ENCODE measurements around the gene ARHGAP32.
A peak's percentile ranks its signal among the peaks of the same experiment; 100 is the strongest.

ARHGAP32 gene

DNA sequence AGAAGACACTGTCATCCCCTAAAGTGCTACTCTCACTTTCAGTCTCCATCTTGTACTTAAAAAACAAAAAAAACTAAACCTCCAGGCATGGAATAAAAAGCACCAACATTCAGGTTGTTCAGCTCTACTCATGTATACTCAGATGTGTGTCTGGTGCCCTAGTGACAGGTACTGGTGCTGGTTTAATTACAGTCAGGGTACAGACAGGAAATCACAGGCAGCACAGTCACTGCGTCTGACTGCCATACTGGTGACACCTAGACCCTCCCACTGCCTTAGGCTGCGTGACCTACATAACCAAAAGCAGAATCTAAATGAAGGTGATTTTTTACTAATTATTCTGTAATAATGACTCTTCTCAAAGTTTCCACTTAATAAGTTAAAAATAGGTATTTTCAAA lies at the start of gene ARHGAP32:
TSS of gene ARHGAP32 (minus strand) at position 176 of the 400 bp plus-strand sequence. CDS start at position 49, 127 bp downstream.
- peak; percentile 9 for DNase-seq

DNA sequence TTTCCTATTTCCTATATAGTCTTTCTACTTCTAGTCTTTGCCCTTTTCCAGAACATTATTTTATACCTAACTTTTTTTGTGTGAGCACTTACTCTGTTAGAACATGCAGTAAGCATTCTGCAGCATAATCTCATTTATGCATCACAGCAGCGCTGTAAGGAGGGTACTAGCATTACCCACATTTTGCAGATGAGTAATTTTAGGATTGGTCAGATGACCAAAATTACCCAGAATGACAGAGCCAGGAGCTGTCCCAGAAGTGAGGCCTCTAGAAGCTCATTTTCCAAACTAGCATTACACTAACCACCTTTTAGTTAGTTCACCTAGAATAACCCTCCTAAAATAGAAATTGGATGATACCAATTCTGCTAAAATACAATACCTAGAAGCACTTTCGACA lies 47.1 kb upstream of the ARHGAP32 start:
- no peak for DNase-seq

GRCh38 chr11:129237880-129238638 lies 45.9 kb upstream of the ARHGAP32 start:
- no peak for DNase-seq

DNA sequence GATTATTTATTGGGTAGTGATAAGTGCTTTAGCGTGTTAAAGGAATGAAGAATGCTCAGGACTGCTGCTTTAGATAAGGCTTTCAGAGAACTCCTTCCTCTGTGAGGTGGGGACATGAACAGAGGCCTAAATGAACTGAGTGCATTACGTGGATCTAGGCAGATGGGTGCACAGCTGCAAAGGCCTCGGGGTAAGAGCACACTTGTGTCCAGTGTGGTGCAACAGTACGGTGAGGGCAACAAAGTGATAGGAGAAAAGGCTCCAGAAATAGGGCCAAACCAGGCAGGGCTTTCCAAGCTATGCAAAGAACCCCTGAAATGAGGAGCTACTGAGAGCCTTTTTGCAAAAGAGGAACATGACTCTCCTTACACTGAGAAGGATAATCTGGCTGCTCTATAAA lies 45.3 kb upstream of the ARHGAP32 start:
- DNase-seq = no peak

- DNase-seq = no peak
Measured at GRCh38 chr11:129236850-129237249, 44.7 kb upstream of the ARHGAP32 start.

- DNase-seq = no peak
Measured at GRCh38 chr11:129234978-129235377, 42.9 kb upstream of the ARHGAP32 start.

- no peak for DNase-seq
Measured at GRCh38 chr11:129230006-129230405, 37.9 kb upstream of the ARHGAP32 start.

GRCh38 chr11:129226207-129226798 lies 34.2 kb upstream of the ARHGAP32 start:
- DNase-seq = no peak

DNA sequence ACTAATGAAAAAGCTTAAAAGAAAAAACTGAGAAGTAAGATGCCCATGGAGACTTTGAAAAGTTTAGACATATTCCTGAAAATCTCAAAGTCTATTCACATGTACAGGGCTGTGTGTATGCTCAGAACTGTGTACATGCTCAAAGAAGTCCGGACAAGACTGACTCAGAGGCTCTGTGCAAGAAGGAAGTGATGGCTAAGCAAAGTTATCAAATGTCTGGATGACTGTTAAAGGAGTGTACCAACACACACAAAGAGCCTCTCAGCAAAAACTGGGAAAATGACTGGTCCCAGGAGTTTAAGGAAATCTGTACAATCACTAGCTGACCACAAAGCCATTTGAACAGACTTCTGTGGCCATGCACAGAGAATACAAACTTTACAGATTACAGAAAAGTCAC lies 33.1 kb upstream of the ARHGAP32 start:
- DNase-seq = no peak

DNA sequence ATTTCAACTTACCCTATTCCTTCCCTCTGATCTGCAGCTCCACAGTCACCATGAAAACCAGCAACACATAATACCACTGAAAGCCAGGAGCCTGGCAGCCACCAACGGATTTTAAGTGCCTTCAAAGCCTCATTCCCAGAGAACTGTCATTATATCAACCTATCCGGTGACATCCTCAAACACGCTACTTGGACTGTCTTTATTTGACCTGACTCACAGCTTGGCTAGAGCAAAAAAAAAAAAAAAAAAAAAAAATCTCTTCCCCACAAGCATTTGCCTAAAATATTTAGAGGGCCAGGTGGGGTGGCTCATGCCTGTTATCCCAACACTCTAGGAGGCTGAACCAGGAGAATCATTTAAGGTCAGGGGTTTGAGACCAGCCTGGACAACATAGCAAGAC lies 32.4 kb upstream of the ARHGAP32 start:
- DNase-seq = no peak

DNA sequence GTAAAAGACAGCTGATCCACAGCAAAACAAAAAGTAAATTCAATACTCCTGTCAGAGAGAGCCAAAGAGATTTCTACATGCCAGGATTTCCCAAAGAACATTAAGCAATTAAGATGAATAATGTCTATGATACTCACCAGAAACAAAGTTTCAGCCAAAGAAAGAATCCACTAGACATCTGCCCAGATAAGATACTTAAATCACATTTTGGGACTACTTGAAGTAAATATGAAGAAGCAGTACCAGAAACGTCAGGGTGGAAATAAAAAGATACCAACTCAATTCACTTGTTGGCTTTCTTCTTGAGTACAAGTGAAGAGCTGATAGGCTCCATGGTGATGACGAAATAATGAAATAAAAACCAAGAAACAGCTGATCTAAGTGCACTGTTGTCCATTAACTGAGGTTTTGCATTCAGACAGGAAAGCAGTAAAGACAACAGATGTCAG lies 31.6 kb upstream of the ARHGAP32 start:
- no peak for DNase-seq

DNA sequence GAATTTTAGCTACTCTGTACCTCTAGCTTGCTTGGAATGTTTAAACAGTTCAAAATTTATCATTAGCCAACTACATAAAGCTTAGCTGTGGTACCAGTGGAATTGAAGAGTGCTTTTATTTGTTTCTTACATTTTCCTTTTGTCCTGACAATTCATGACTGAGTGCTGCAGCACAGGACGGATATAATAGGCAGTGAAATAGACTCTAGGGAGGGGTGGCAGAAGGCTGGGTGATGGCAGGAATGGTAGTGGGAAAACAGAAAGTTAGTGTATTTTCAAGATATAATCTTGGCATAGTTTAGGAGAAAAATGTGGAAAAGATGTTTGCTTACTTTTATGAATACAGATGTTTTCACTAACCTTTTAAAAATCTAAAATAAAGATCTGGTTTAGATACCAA lies 31.1 kb upstream of the ARHGAP32 start:
- no peak for DNase-seq

- DNase-seq = no peak
Measured at GRCh38 chr11:129222158-129222557, 30.0 kb upstream of the ARHGAP32 start.

- DNase-seq = no peak
Measured at GRCh38 chr11:129215506-129216245, 23.6 kb upstream of the ARHGAP32 start.

DNA sequence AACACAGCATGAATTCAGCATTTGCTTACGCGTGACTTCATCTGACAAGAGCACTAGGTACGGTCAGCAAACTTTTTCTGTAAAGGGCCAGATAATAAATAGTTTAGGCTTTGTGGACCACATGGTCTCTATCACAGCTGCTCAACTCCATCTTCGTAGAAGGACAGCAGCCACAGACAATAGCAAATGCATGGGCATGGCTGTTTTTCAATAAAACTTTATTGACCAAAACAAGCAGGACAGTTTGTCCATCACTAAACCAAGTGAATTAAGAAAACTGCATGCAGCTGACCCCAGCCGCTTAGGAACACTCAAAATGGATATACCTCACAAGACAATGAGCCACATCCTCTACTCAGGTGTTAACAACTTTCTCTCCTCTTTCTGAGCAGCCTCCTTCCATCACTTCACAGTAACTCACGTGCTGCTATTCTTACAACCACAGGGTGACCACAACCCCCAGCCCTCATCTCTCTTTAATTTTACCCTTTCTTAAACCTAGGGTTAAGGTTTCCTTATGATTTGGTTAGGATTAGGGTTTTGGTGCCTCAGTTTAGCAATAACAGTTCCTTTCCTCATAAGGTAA lies 22.7 kb upstream of the ARHGAP32 start:
- no peak for DNase-seq

- no peak for DNase-seq
Measured at GRCh38 chr11:129213261-129213660, 21.1 kb upstream of the ARHGAP32 start.

DNA sequence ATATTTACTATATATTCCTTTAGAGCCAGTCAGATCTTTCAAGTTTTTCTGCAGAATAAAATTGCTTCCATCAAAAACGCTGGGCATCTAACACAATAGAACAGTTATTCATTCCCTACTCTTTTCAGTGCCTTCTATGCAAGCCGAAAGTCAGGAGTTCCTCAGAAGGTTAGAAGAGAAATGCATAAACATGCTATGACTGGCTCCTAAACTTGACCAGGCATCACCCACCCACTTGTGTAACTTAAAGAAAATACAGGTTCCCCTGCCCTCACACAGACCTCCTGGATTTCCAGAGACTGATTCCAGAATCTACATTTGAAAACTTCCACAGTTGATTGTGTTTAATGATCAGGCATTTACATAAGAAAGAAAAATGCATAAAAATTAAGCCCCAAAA lies 19.3 kb upstream of the ARHGAP32 start:
- no peak for DNase-seq

DNA sequence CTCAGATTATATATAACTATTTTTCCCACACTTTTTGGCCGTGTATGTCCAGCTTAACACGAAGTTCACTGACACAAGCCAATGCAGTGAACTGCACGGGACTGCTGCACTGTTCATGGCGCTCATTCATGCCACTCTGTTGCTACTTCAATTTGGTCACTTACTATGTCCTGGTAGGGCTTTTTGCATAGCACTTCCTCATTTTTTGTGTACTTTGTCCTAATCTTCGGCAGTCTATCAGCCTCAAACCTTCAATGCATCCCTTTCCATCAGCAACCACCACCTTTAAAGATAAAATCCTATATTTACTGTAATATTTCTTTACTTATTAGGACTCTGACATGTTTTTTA lies 18.7 kb upstream of the ARHGAP32 start:
- DNase-seq = no peak

GRCh38 chr11:129209891-129210830 lies 18.0 kb upstream of the ARHGAP32 start:
- DNase-seq = no peak

DNA sequence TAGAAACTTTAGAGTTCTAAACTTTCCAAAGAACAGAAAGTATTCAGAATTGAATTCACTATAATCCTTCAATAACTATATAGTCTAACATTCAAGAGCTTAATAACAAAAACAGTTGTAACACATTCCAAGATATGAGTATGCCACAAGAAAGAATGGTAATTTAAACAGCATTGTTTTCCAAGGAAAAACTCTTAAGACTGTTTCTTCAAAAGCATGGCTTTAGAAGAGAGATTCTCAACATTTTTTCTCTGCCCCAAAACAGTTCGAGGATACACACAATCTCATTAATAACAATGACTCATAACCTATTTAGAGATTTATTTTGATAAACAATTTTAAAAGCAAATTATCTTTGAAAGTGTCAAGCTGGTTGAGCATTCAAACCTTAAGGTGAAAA lies 16.7 kb upstream of the ARHGAP32 start:
- no peak for DNase-seq

- DNase-seq = no peak
Measured at GRCh38 chr11:129204150-129204838, 12.2 kb upstream of the ARHGAP32 start.

DNA sequence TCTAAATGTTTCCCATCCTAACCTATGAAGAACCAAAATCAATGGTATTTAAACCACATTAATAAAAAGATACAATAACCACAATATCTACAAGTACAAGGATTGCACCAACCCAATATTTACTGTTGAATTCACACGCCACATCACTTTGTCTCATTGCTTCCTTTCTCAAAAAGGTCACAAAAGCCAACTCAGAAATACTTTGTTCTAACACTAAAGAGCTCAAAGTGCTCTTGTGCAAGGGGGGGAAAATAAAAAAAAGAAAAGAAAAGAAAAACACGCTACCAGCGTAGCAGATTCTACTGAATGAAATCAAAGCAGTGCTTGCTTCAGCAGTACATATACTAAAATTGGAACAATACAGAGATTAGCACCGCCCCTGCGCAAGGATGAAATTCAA lies 10.5 kb upstream of the ARHGAP32 start:
- DNase-seq = no peak
